ENCODE measurements around the gene GRN. TPM values are rescaled to one million over a fixed set of nuclear protein-coding genes. Genes with fewer than 3 reads are reported as not detected.

GRN gene
- total and polyA plus RNA-seq, 2 of the 13 experiments (the other 11 are each of a cell fraction or from before 2014, with no cell fraction given), result 86.6 to 143 TPM

- H3K4me2 ChIP-seq (ENCODE audit: low read depth, low read length), result no peak overlapping the region
- ChIA-PET POLR2A (interaction anchor here (2.3 kb wide), 1 partner anchor 11 kb away, joined by 8 read pairs; the partner anchor contains the start of gene GRN), CTCF (ENCODE audit: low intra/inter-chr PET ratio, low total read pairs) (no interaction called here)
- H3K79me2 ChIP-seq (ENCODE audit: insufficient read depth, low read length), result no peaks in the 10 kb centered on the region
- H3K27ac ChIP-seq (ENCODE audit: extremely low read length, insufficient read depth, low read length), result no peak overlapping the region
- H4K20me1 ChIP-seq (ENCODE audit: insufficient read depth, low read length), result no peaks in the 10 kb centered on the region
- H3K9me3 ChIP-seq (ENCODE audit: low read length), result no peaks in the 10 kb centered on the region
- no peaks in the 10 kb centered on the region for H3K36me3 ChIP-seq (replicated peaks in 1 of 2; ENCODE audit: control insufficient read depth in 1 of 2, insufficient read depth in 2 of 2, low read length in 2 of 2)
- no peak overlapping the region for H2AFZ ChIP-seq (ENCODE audit: low read length)
- in situ Hi-C loops (cut with HindIII; ENCODE audit: extremely low pct_ligation_motif_present, low pct_unique_long_range_greater_than_20kb), result no loop called here
- 0% methylated on average over 2 of the region's 2 CpGs for WGBS (ENCODE audit: low lambda C conversion rate)
- peaks cover 25% of the 10 kb centered on the region for H3K4me1 ChIP-seq (ENCODE audit: insufficient read depth, low read length)
- BruUV-seq (replicated peaks), result no TSS peak
- intact Hi-C loops (cut with micrococcal nuclease; ENCODE audit: unreplicated experiment), result no loop called here
- ATAC-seq, result no peak
- no peak overlapping the region for H3K9ac ChIP-seq (ENCODE audit: insufficient read depth, low read depth, low read length)
- H3K4me3 ChIP-seq (replicated peaks in 1 of 3; ENCODE audit: insufficient read depth in 1 of 3, low read depth in 2 of 3, low read length in 3 of 3), result no peak overlapping the region
- no peak for FAIRE-seq
- no peak for DNase-seq (ENCODE audit: low spot score)
- peaks cover 2 to 40% of the 10 kb centered on the region in 2 experiments for H3K27me3 ChIP-seq (ENCODE audit: control insufficient read depth in 1 of 2, insufficient read depth in 2 of 2, low read length in 2 of 2)
- TF ChIP-seq CBFB (CRISPR knock-in tag; IDR thresholded peaks at IDR 0.05) (no peak), ZSCAN5A (CRISPR knock-in tag; IDR thresholded peaks at IDR 0.05; ENCODE audit: borderline replicate concordance) (no peak), ARID5B (CRISPR knock-in tag; IDR thresholded peaks at IDR 0.05) (no peak), SNAI1 (CRISPR knock-in tag; IDR thresholded peaks at IDR 0.05; ENCODE audit: borderline replicate concordance) (no peak), NFAT5 (CRISPR knock-in tag; IDR thresholded peaks at IDR 0.05) (no peak), HHEX (CRISPR knock-in tag; IDR thresholded peaks at IDR 0.05) (no peak), HNRNPUL1 (IDR thresholded peaks at IDR 0.05; ENCODE audit: low read depth, low read length) (no peak), RAD21 (CRISPR knock-in tag; IDR thresholded peaks at IDR 0.05) (no peak), ZNF773 (CRISPR knock-in tag; IDR thresholded peaks at IDR 0.05; ENCODE audit: borderline replicate concordance) (no peak), HNRNPH1 (optimal IDR thresholded peaks at IDR 0.05; ENCODE audit: low read depth, low read length) (no peak), ZNF496 (CRISPR knock-in tag; IDR thresholded peaks at IDR 0.05; ENCODE audit: insufficient replicate concordance) (no peak), ZNF879 (CRISPR knock-in tag; IDR thresholded peaks at IDR 0.05) (no peak), ZBTB37 (CRISPR knock-in tag; IDR thresholded peaks at IDR 0.05) (no peak), ZNF160 (CRISPR knock-in tag; IDR thresholded peaks at IDR 0.05) (no peak)
Measured at GRCh38 chr17:44334315-44334714, 10.8 kb upstream of the GRN start.
